ENCODE measurements around the gene MLPH. TPM values are rescaled to one million over a fixed set of nuclear protein-coding genes. Genes with fewer than 3 reads are reported as not detected.

Gene MLPH
- total RNA-seq, 4 donors from 2014 or later = 13.3 to 37.9 (median 19.9) TPM

DNA sequence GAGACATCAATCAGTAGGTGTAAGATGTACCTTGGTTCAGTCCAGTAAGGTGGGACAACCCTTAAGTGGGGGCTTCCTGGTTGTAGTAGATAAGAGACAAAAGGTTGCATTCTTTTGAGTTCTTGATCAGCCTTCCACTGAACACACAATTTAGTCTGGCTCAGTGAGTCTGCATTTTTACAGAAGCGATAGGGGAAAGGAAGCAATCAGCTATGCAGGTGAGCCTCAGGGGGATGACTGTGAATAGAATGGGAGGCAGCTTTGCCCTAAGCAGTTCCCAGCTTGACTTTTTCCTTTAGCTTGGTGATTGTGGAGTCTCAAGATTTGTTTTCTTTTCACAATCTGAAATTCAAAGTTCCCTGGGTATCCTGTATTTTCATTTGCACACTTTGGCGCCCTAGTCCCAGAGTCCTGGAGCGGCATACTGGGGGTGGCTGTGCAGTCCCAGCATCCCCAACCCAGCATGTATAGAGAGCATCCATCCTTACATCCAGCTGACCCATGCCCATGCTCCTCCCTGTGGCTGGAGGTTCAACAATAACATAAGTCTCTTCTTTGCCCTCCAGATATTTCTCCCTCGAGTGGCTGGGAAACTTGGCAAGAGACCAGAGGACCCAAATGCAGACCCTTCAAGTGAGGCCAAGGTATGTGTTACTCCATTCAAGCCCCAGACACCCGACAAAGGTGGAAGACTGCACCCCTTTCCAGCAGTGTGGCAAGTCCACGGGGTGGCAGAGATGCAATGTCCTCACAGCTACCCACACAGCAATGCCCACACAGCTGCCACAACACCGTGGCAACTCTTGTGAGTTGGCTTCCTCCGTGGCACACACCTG lies 59.2 kb downstream of the MLPH start:
- WGBS, 2 donors = 76 to 77% methylated on average over 8 of the region's 8 CpGs
- no peak for TF ChIP-seq POLR2A (IDR thresholded peaks at IDR 0.05)
- TF ChIP-seq, protein P1, sequence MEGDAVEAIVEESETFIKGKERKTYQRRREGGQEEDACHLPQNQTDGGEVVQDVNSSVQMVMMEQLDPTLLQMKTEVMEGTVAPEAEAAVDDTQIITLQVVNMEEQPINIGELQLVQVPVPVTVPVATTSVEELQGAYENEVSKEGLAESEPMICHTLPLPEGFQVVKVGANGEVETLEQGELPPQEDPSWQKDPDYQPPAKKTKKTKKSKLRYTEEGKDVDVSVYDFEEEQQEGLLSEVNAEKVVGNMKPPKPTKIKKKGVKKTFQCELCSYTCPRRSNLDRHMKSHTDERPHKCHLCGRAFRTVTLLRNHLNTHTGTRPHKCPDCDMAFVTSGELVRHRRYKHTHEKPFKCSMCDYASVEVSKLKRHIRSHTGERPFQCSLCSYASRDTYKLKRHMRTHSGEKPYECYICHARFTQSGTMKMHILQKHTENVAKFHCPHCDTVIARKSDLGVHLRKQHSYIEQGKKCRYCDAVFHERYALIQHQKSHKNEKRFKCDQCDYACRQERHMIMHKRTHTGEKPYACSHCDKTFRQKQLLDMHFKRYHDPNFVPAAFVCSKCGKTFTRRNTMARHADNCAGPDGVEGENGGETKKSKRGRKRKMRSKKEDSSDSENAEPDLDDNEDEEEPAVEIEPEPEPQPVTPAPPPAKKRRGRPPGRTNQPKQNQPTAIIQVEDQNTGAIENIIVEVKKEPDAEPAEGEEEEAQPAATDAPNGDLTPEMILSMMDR (IDR thresholded peaks at IDR 0.05) = no peak

DNA sequence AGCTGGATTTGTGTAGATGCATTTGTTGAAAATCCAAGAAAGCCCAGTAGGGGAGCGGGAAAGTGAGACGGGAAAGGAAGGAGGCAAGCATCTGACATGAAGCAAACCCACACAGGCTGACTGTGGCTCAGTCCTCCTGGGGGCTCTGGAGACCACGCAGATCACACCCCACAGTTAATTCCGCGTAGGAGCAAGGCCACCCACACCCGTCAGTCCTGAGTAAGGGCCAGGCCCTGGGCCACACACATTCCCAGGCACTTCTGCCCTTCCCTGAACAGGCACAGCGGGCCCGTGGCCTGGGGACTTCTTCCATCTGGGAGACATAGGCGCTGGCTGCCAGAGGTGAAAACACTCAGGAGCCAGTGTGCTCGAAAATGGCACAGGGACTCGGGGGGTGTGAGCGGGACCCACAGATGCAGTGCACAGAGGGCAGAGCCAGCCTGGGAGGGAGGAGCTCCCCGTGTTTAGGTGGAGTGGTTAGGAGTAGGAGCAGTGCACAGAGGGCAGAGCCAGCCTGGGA lies 59.9 kb downstream of the MLPH start:
- no peak for DNase-seq (ENCODE audit: low spot score in 2 of 2)
- no peak overlapping the region for H3K4me3 ChIP-seq (ENCODE audit: low read depth, poor library complexity, severe bottlenecking)
- 67 to 69% methylated on average over 13 of the region's 13 CpGs for WGBS, 2 donors
- intact Hi-C loops (cut with DNase I; ENCODE audit: low total_unique reads) = no loop called here
- no peak for TF ChIP-seq POLR2A (IDR thresholded peaks at IDR 0.05)
- TF ChIP-seq, protein P1 (IDR thresholded peaks at IDR 0.05) = no peak

More for the DNA sequence above, 59.2 kb downstream of the MLPH start:
- no peak for DNase-seq (ENCODE audit: low spot score in 2 of 2)
- H3K4me3 ChIP-seq (ENCODE audit: low read depth, poor library complexity, severe bottlenecking) = no peak overlapping the region
- intact Hi-C loops (cut with DNase I; ENCODE audit: low total_unique reads) = no loop called here

DNA sequence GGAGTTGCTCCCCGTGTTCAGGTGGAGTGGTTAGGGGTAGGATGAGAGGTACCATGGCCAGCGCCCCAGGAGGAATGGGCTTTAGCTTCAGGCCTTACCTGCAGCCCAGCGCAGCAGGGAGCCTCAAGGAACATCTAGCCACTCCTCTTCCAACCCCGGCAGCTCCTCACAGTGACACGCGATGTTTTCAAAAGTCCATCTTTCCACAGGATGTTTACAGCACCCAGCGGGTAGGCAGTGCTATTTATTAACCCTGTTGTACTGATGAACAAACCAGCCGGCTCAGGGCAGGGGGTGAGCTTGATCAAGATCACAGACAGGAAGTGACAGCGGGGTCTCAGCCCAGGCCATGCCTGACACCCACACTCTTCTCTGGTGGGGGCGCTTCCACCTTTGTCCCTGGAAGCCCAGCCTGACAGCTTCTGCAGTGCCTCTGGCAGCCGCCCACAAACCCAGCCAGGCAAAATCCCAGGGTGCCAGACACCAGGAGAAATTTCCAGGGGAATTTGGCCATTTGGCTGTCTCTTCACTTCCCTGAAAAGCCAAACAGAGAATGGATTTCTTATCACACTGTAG lies 60.9 kb downstream of the MLPH start:
- intact Hi-C loops (cut with DNase I; ENCODE audit: low total_unique reads) = no loop called here

DNA sequence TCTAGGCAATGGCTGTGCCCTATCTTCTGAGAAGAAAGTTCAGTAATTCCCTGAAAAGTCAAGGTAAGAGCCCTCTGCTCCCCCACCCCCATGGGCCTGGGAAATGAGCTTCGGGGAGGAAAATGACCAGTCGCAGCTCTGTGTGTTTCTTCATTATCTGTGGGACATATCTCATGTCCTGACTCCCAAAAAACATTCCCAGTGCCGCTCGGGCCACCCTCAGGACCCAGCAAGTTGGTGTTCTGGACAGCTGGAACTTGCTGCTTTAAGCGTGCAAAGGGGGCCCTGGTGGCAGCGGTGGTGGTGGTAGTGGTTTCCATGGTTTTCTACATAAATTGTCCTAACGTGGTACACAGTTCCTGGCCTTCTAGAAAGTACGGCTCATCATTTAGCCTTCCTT lies 62.2 kb downstream of the MLPH start:
- intact Hi-C loops (cut with DNase I; ENCODE audit: low total_unique reads) = no loop called here
- no peak overlapping the region for H3K4me3 ChIP-seq (ENCODE audit: low read depth, poor library complexity, severe bottlenecking)
- TF ChIP-seq, protein P1 (IDR thresholded peaks at IDR 0.05) = no peak
- no peak for TF ChIP-seq POLR2A (IDR thresholded peaks at IDR 0.05)
- DNase-seq (ENCODE audit: low spot score in 2 of 2) = no peak
- 91 to 95% methylated on average over 8 of the region's 8 CpGs for WGBS, 2 donors

More for the DNA sequence above, 60.9 kb downstream of the MLPH start:
- 47 to 52% methylated on average over 11 of the region's 11 CpGs for WGBS, 2 donors
- no peak overlapping the region for H3K4me3 ChIP-seq (ENCODE audit: low read depth, poor library complexity, severe bottlenecking)
- DNase-seq (ENCODE audit: low spot score in 2 of 2) = no peak
- TF ChIP-seq, protein P1 (IDR thresholded peaks at IDR 0.05) = no peak
- no peak for TF ChIP-seq POLR2A (IDR thresholded peaks at IDR 0.05)

DNA sequence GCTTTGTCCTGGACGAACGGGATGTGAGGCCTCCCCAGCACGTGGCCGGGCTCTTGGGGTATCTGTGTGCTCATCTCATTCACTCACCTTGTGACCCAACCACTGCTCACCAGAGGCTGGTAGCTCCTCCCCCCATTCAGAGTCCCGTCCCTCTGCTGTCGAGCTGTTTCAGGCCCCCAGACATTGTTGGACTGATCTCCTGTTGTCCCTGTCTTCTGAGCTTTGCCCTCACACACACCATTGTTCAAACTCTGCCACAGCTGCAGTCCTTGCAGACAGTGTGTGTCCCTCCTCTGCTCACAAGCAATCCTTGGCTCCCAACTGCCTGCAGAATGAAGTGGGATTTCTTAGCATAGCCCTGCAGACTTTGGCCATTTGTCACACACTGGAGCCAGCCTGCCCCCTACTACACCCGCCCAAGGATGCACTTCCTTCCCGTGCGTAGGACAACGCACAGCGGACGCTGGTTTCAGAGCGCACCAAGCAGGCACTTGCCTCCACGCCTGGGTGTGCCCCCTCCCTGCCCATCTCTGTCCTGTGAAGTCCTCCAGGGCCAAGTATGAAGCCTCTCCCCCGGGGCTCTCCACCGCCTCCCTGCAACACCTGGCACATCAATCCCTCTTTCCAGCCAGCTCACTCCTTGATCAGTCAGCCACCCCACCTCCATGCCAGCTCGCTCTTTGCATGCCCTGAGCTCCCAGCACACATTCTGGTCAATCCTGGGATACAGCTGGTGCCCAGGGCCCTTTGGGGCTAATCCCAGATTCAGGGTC lies 62.8 kb downstream of the MLPH start:
- TF ChIP-seq, protein P1 (IDR thresholded peaks at IDR 0.05) = no peak
- TF ChIP-seq POLR2A (IDR thresholded peaks at IDR 0.05) = no peak
- no peak for DNase-seq (ENCODE audit: low spot score in 2 of 2)
- intact Hi-C loops (cut with DNase I; ENCODE audit: low total_unique reads) = no loop called here
- H3K4me3 ChIP-seq (ENCODE audit: low read depth, poor library complexity, severe bottlenecking) = no peak overlapping the region
- 64 to 65% methylated on average over 17 of the region's 17 CpGs for WGBS, 2 donors

Measured in lower leg skin (tissue), 4 donors.